Mesenchymal stem cell (in vitro differentiated cells and primary cell): ENCODE results near the gene IL17RA.

ENCODE experiments used
- DNase-seq: peaks from one replicate; pipeline ENCODE4 v3.0.0-alpha.2; 2013
- H2AFZ ChIP-seq: one replicate; pipeline ENCODE4 v1.6.1; 2013; ENCODE audit warnings: low read depth, mild to moderate bottlenecking, control low read depth, inconsistent platforms, low read length, moderate library complexity
- H2AK5ac ChIP-seq: 2 replicates; pipeline ENCODE4 v1.6.1; 2013; ENCODE audit warnings: low read length, moderate library complexity, mild to moderate bottlenecking, inconsistent platforms; ENCODE audit not compliant: severe bottlenecking
- H2BK120ac ChIP-seq: one replicate; pipeline ENCODE4 v1.6.1; 2013; ENCODE audit warnings: low read depth, mild to moderate bottlenecking, inconsistent platforms, low read length, moderate library complexity
- H2BK12ac ChIP-seq, 2 experiments: one replicate each; pipeline ENCODE4 v1.6.1; 2013; ENCODE audit warnings: inconsistent platforms in 2 of 2, low read length in 2 of 2, mild to moderate bottlenecking in 2 of 2, moderate library complexity in 2 of 2, control low read depth in 1 of 2
- H2BK15ac ChIP-seq: one replicate; pipeline ENCODE4 v1.6.1; 2013; ENCODE audit warnings: mild to moderate bottlenecking, low read depth, inconsistent platforms; ENCODE audit not compliant: poor library complexity, severe bottlenecking
- H2BK5ac ChIP-seq: 2 replicates; pipeline ENCODE4 v1.6.1; 2013; ENCODE audit warnings: low read depth, mild to moderate bottlenecking, low read length, control low read depth, inconsistent platforms; ENCODE audit not compliant: poor library complexity, severe bottlenecking
- H3K14ac ChIP-seq, 2 experiments: one replicate each; pipeline ENCODE4 v1.6.1; 2013; ENCODE audit warnings: inconsistent platforms in 2 of 2, low read length in 2 of 2, control low read depth in 1 of 2, mild to moderate bottlenecking in 1 of 2, moderate library complexity in 1 of 2
- H3K18ac ChIP-seq, 2 experiments: one replicate each; pipeline ENCODE4 v1.6.1; 2013; ENCODE audit warnings: inconsistent platforms in 2 of 2, low read length in 2 of 2, control low read depth in 1 of 2, low read depth in 1 of 2, mild to moderate bottlenecking in 1 of 2
- H3K23ac ChIP-seq, 2 experiments: one replicate each; pipeline ENCODE4 v1.6.1; 2013; ENCODE audit warnings: inconsistent platforms in 2 of 2, low read length in 2 of 2, mild to moderate bottlenecking in 2 of 2, moderate library complexity in 2 of 2, control low read depth in 1 of 2
- H3K27ac ChIP-seq: 2 replicates; pipeline ENCODE4 v1.5.1; 2013; ENCODE audit warnings: mild to moderate bottlenecking, moderate library complexity, low read length, control low read depth, inconsistent platforms; ENCODE audit not compliant: poor library complexity, severe bottlenecking
- H3K27me3 ChIP-seq, 2 experiments: 2 replicates each; pipeline versions ENCODE4 v1.6.1 to v1.7.0; 2013; ENCODE audit warnings: low read length in 2 of 2, mild to moderate bottlenecking in 2 of 2, moderate library complexity in 2 of 2, control low read depth in 1 of 2, inconsistent platforms in 1 of 2; ENCODE audit not compliant: control insufficient read depth in 1 of 2, insufficient read depth in 1 of 2
- H3K36me3 ChIP-seq, 2 experiments: 2 replicates each; pipeline versions ENCODE4 v1.6.1 to v1.7.0; 2013; ENCODE audit warnings: low read length in 2 of 2, control low read depth in 1 of 2, inconsistent platforms in 1 of 2, low read depth in 1 of 2, mild to moderate bottlenecking in 1 of 2; ENCODE audit not compliant: insufficient read depth in 2 of 2, control insufficient read depth in 1 of 2
- H3K4ac ChIP-seq, 2 experiments: one replicate each; pipeline ENCODE4 v1.6.1; 2013; ENCODE audit warnings: inconsistent platforms in 2 of 2, low read length in 2 of 2, mild to moderate bottlenecking in 2 of 2, moderate library complexity in 2 of 2, control low read depth in 1 of 2, low read depth in 1 of 2
- H3K4me1 ChIP-seq: 2 replicates; pipeline ENCODE4 v1.6.1; 2013; ENCODE audit warnings: low read depth, low read length, control low read depth; ENCODE audit not compliant: control insufficient read depth, insufficient read depth
- H3K4me2 ChIP-seq: 2 replicates; pipeline ENCODE4 v1.6.1; 2013; ENCODE audit warnings: low read length, mild to moderate bottlenecking, inconsistent platforms; ENCODE audit not compliant: poor library complexity, severe bottlenecking
- H3K4me3 ChIP-seq, 2 experiments: 2 replicates each; pipeline versions ENCODE4 v1.5.1 to v1.7.0; 2013; ENCODE audit warnings: low read length in 2 of 2, mild to moderate bottlenecking in 2 of 2, control low read depth in 1 of 2, low read depth in 1 of 2; ENCODE audit not compliant: insufficient read depth in 1 of 2
- H3K79me1 ChIP-seq: replicated peaks from 2 replicates; pipeline ENCODE4 v1.6.1; 2013; ENCODE audit warnings: mild to moderate bottlenecking, control low read depth, low read length, inconsistent platforms; ENCODE audit not compliant: poor library complexity, severe bottlenecking
- H3K9ac ChIP-seq: 2 replicates; pipeline ENCODE4 v1.7.0; 2013; ENCODE audit warnings: mild to moderate bottlenecking, low read length, moderate library complexity
- H3K9me3 ChIP-seq: 2 replicates; pipeline ENCODE4 v1.7.0; 2013; ENCODE audit warnings: mild to moderate bottlenecking, low read length; ENCODE audit not compliant: control insufficient read depth
- H4K8ac ChIP-seq: one replicate; pipeline ENCODE4 v1.6.1; 2013; ENCODE audit warnings: inconsistent platforms, mild to moderate bottlenecking, low read length, moderate library complexity
- H4K91ac ChIP-seq: one replicate; pipeline ENCODE4 v1.6.1; 2013; ENCODE audit warnings: mild to moderate bottlenecking, low read length, inconsistent platforms
- WGBS: methylation state at CpG from one replicate; pipeline ENCODE4 v1.1.7; 2013; ENCODE audit warnings: mixed read lengths; 5-methylcytosine and 5-hydroxymethylcytosine counted together

IL17RA gene

GRCh38 chr22:17056058-17056457, 28.7 kb upstream of the IL17RA start:
- Histone ChIP-seq H2BK5ac (no peak overlapping the region), H4K8ac (no peak overlapping the region), H2AK5ac (no peak overlapping the region), H2BK12ac (no peak overlapping the region), H3K79me1 (no peaks in the 10 kb centered on the region), H3K9ac (no peak overlapping the region), H3K4me1 (no peaks in the 10 kb centered on the region), H2BK120ac (no peak overlapping the region), H3K9me3 (no peaks in the 10 kb centered on the region), H2BK15ac (no peak overlapping the region), H3K4ac (no peak overlapping the region), H3K4me2 (no peak overlapping the region), H3K23ac (no peak overlapping the region), H3K18ac (no peak overlapping the region), H3K27ac (no peak overlapping the region), H3K4me3 (no peak overlapping the region), H4K91ac (no peak overlapping the region), H3K36me3 (peaks cover 0 to 25% of the 10 kb centered on the region in 2 experiments), H2AFZ (no peak overlapping the region), H3K14ac (no peak overlapping the region), H3K27me3 (peaks cover 4 to 6% of the 10 kb centered on the region in 2 experiments)
- WGBS, result 44% methylated on average over 5 of the region's 5 CpGs
- no peak for DNase-seq

- no peak overlapping the region for H2BK120ac ChIP-seq
- no peak overlapping the region for H3K9ac ChIP-seq
- no peak overlapping the region for H3K18ac ChIP-seq
- peaks cover 0 to 18% of the 10 kb centered on the region in 2 experiments for H3K36me3 ChIP-seq
- no peaks in the 10 kb centered on the region for H3K79me1 ChIP-seq
- no peak overlapping the region for H3K14ac ChIP-seq
- no peaks in the 10 kb centered on the region for H3K9me3 ChIP-seq
- no peak overlapping the region for H2BK15ac ChIP-seq
- H3K4me1 ChIP-seq, result no peaks in the 10 kb centered on the region
- no peak for DNase-seq
- no peak overlapping the region for H2AFZ ChIP-seq
- H3K4me2 ChIP-seq, result no peak overlapping the region
- peaks cover 4 to 7% of the 10 kb centered on the region in 2 experiments for H3K27me3 ChIP-seq
- no peak overlapping the region for H3K27ac ChIP-seq
- no peak overlapping the region for H3K4me3 ChIP-seq
- 71% methylated on average over 8 of the region's 8 CpGs for WGBS
- no peak overlapping the region for H3K23ac ChIP-seq
- no peak overlapping the region for H2AK5ac ChIP-seq
- no peak overlapping the region for H4K8ac ChIP-seq
- no peak overlapping the region for H3K4ac ChIP-seq
- H4K91ac ChIP-seq, result no peak overlapping the region
- no peak overlapping the region for H2BK12ac ChIP-seq
- H2BK5ac ChIP-seq, result no peak overlapping the region
Measured at GRCh38 chr22:17056807-17057206, 28.0 kb upstream of the IL17RA start.

DNA sequence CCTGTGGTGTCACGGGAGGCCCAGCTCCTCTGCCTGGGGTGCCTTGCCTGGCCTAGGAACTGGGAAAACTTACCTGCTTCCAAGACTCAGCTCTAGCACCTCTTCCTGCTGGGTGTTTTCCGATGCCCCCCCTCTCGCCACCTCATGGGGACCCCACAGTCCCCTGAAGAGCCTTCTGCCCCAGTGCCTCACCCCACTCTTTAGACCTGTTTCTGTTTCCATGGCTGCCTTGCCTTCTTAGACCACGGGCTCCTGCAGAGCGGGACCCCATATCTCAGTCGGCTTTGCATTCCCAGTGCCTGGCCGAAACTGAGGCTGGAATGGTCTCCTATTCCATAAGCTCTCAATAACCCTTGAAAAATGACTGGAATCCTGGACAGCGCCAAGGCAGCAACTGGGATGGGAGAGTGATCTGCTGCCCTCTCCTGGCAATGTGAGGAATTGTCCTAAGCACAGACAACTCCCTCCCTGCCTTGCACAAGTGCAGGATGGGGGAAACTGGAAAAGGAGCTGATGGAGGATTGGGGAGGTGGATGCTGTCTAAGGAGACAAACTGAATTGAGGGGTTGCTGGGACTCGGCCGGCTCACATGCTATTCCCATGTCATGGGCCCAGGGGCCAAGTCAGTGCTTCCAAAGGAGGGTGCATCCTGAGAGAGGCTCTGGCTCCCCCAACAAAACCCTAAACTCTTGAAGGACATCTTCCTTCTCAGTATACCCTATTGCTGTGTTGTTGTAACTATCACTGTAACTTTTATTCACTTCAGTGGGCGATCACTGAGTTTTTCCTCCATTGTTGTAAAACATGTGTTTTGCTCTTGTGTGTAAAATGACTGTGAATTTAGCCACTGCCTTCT, 26.6 kb upstream of the IL17RA start:
- no peak overlapping the region for H3K27ac ChIP-seq
- DNase-seq, result peak; percentile 64
- no peak overlapping the region for H3K23ac ChIP-seq
- no peak overlapping the region for H2BK120ac ChIP-seq
- no peak overlapping the region for H2AK5ac ChIP-seq
- H4K8ac ChIP-seq, result no peak overlapping the region
- no peak overlapping the region for H2BK12ac ChIP-seq
- WGBS, result 29% methylated on average over 8 of the region's 11 CpGs
- no peak overlapping the region for H3K14ac ChIP-seq
- H4K91ac ChIP-seq, result no peak overlapping the region
- H3K4me3 ChIP-seq, result no peak overlapping the region
- H3K9me3 ChIP-seq, result no peaks in the 10 kb centered on the region
- H3K4me1 ChIP-seq, result no peaks in the 10 kb centered on the region
- H2BK5ac ChIP-seq, result no peak overlapping the region
- peaks cover 4 to 7% of the 10 kb centered on the region in 2 experiments for H3K27me3 ChIP-seq
- H2AFZ ChIP-seq, result no peak overlapping the region
- H3K36me3 ChIP-seq, result peaks cover 0 to 13% of the 10 kb centered on the region in 2 experiments
- H3K4me2 ChIP-seq, result no peak overlapping the region
- H3K18ac ChIP-seq, result no peak overlapping the region
- H3K9ac ChIP-seq, result no peak overlapping the region
- H3K4ac ChIP-seq, result no peak overlapping the region
- no peaks in the 10 kb centered on the region for H3K79me1 ChIP-seq
- H2BK15ac ChIP-seq, result no peak overlapping the region

GRCh38 chr22:17060126-17060525, 24.7 kb upstream of the IL17RA start:
- Histone ChIP-seq H2AFZ (no peak overlapping the region), H3K36me3 (peaks cover 0 to 11% of the 10 kb centered on the region in 2 experiments), H3K9ac (no peak overlapping the region), H3K4ac (no peak overlapping the region), H3K79me1 (no peaks in the 10 kb centered on the region), H2BK5ac (no peak overlapping the region), H2BK120ac (no peak overlapping the region), H3K4me3 (no peak overlapping the region), H3K4me1 (no peaks in the 10 kb centered on the region), H3K18ac (no peak overlapping the region), H3K9me3 (no peaks in the 10 kb centered on the region), H4K8ac (no peak overlapping the region), H2BK12ac (no peak overlapping the region), H2AK5ac (no peak overlapping the region), H3K23ac (no peak overlapping the region), H2BK15ac (no peak overlapping the region), H3K14ac (no peak overlapping the region), H3K27ac (no peak overlapping the region), H3K27me3 (peaks cover 7 to 10% of the 10 kb centered on the region in 2 experiments), H4K91ac (no peak overlapping the region), H3K4me2 (no peak overlapping the region)
- 32% methylated on average over 3 of the region's 3 CpGs for WGBS
- no peak for DNase-seq
